Fibroblast of skin of left biceps (primary cell): ENCODE measurements around the gene GLCE.

ENCODE experiments used
- DNase-seq, 2 experiments: peaks; one replicate each; pipeline ENCODE4 v3.0.0-alpha.2; 2013; ENCODE audit warnings: low read depth in 2 of 2

Gene GLCE

GRCh38 chr15:69160141-69160993, at the start of gene GLCE:
Gene GLCE (plus strand): TSS chr15:69160635. CDS start chr15:69255807, 95,172 bp downstream.
- DNase-seq = peak; percentile 91 to 92

GRCh38 chr15:69114331-69114928, 46.0 kb upstream of the GLCE start:
- DNase-seq = no peak

GRCh38 chr15:69115031-69115430, 45.4 kb upstream of the GLCE start:
- DNase-seq = no peak

GRCh38 chr15:69116391-69116790, 44.0 kb upstream of the GLCE start:
- DNase-seq = no peak

- no peak for DNase-seq
These were observed 43.0 kb upstream of the GLCE start for GRCh38 chr15:69117431-69117871.

- no peak for DNase-seq
These were observed 42.3 kb upstream of the GLCE start for GRCh38 chr15:69118089-69118488.

GRCh38 chr15:69119001-69119400, 41.4 kb upstream of the GLCE start:
- DNase-seq = no peak

GRCh38 chr15:69119683-69120395, 40.6 kb upstream of the GLCE start:
- DNase-seq = no peak

- DNase-seq = no peak
These were observed 39.7 kb upstream of the GLCE start for GRCh38 chr15:69120732-69121131.

- DNase-seq = no peak
These were observed 39.1 kb upstream of the GLCE start for GRCh38 chr15:69121198-69121828.

- no peak for DNase-seq
These were observed 35.2 kb upstream of the GLCE start for GRCh38 chr15:69125236-69125635.

GRCh38 chr15:69126054-69126469, 34.4 kb upstream of the GLCE start:
- no peak for DNase-seq

GRCh38 chr15:69127306-69127705, 33.1 kb upstream of the GLCE start:
- DNase-seq = no peak

- no peak for DNase-seq
These were observed 31.6 kb upstream of the GLCE start for GRCh38 chr15:69128667-69129311.

GRCh38 chr15:69131362-69132220, 28.8 kb upstream of the GLCE start:
- DNase-seq = no peak

- DNase-seq = no peak
These were observed 28.0 kb upstream of the GLCE start for GRCh38 chr15:69132430-69132829.

GRCh38 chr15:69132977-69133861, 27.2 kb upstream of the GLCE start:
- DNase-seq = no peak

GRCh38 chr15:69133862-69134519, 26.4 kb upstream of the GLCE start:
- DNase-seq = no peak

- no peak for DNase-seq
These were observed 25.6 kb upstream of the GLCE start for GRCh38 chr15:69134791-69135190.
